NCI-H2227 (cell line): ENCODE results near the gene FXYD2.

ENCODE experiments used
- DNase-seq: peaks from one replicate; lab custom pipeline; 2025; ENCODE audit not compliant: unreplicated experiment; lab: John Stamatoyannopoulos, UW

The FXYD2 gene

DNA sequence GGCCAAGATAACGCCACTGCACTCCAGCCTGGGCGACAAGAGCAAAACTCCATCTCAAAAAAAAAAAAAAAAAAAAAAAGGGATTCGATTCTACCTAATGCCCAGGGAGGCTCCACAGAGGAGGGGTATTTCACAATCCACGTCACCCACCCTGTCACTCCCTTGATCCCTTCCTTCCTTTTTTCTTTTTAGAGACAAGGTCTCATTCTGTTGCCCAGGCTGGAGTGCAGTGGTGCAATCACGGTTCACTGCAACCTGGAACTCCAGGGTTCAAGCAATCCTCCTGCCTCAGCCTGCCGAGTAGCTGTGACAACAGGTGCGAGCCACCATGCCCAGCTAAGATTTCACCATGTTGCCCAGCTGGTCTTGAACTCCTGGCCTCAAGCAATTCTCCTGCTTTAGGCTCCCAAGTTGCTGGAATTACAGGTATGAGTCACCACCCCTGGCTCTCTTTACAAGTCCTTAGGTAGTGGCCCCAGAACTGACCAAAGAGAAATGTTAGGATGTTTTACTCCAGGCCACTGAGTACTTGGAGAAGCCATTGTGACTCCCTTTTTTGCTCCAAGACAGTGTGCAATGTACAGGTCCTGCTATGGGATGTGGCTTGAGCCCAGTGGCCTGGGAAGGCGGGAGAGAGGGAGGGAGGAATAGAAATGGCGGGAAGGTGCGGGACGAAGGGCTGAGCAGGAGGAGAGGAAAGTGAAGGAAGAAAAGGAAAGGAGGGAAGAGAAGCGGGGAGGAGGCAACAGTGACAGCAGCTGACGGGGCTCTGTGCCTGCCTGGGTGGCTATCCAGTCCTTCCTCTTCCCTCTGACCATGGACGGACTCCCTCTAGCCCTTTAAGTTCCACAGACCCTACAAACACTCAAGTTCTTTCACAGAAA, 11.8 kb upstream of the FXYD2 start:
- DNase-seq = no peak

DNA sequence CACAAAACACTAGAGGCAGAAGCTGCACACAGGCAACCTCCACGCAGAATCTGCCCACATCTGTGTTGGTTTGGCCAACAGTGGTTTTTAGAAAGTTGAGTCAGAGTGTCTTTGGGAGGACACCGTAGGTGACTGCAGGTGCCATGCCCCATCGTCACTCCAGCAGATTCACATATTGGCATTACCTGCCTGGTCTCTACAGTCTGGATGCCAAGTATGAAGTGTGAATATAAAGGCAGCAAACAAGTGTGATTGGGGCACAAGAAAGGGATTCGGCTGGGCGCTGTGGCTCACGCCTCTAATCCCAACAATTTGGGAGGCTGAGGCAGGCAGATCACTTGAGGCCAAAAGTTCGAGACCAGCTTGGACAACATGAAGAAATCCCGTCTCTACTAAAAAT, 11.0 kb upstream of the FXYD2 start:
- DNase-seq = no peak

DNA sequence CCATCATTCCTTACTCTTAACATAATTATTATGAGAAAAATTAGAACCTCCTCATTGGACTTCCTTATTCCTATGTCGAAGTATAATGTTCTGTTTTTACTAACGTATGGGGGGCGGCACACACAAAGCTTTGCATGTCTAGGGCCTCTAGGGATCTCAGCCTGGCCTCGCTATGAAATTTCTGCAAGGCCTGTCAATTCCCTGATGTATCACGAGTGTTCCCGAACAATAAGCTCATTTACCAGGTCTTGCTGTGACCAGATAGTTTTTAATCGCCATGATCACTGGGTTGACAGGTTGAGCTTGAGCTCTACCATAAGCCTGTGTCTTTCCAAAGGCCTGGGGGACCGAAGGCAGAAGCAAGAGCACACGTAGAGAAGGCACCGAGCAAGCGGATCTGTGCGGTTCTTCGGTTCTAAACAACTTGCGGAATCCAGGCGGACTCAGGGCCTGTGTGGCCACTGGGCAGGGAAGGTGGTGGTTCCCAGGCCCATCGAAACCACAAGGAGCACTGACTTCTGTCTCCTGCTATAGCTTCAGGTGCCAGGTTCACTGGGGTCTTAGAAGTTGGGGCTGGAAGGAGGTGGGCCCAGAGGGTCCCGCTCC, 10.4 kb upstream of the FXYD2 start:
- no peak for DNase-seq

DNA sequence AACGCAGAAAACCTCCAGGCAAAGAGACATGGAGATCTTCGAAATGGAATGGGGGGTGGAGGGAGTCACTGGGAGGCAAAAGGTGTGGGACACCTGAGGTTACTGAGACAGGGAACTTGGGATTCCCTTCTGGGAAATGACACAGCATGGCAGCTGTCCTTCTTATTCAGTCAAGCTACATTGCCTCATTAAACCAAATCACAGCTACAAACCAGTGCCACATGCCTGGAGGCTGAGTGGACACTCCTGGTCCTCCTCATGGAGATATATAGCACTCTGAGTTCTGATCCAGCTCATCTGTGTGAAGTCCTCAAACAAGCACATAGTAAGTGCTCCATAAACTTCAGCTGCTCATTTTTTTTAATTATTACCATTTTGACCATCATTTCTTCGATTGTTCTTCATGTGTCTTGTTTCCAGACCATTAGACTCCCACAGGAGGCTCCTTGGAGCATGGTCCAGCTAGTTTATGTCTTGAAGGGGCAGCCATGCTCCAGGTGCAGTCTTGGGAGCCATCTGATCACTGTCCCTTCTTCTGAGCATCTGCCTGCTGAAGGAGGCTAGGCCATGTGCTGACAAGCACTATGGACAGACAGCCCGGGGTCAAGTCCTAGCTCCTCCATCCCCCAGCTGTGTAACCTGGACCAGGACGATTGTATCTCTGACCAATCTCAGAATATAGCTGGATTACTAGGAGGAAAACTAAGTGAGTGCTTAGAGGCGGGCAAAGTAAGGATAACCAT, 9.7 kb upstream of the FXYD2 start:
- DNase-seq = no peak

DNA sequence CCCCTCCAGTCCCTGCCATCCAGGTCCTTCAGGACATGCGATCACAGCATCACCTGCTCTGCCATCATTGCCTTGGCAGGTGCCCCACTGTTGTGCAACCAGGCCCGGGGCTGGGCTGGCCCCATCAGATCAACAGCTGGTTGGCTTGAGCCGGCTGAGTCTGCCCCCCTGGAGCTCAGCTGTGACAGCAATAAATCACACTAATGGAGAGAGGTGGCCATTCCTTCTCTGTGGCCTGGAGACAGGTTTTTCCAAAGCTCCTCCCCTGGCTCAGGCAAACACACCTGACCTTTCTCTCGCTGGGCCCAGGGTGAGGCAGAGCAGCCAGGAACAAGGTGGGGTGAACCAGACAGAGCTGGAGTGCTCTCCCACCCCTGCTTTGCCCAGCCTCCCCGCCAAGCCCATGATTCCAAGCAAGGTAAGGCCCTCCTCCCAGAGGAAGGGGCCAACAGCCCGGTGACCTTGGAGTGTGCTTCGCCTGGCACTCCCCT, 8.9 kb upstream of the FXYD2 start:
- DNase-seq = peak; percentile 53

DNA sequence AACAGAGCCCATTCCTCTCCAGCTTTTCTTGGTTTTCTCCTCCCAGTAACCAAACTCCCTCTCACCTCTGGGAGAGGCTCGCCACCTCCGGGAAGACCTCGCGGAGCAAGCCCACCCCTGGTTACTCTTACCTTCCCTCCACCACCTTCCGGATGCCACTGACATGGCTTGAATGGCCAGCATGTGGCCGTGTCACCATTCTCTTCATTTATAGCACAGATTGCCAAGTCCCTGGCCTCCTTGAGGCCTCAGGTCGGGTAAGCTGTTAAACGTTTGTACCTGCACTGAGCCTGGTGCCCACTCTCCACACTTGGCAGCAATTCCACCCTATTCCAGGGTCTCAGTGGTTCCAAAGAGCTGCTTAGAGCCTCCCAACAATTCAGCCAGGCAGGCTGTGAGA, 8.0 kb upstream of the FXYD2 start:
- no peak for DNase-seq

DNA sequence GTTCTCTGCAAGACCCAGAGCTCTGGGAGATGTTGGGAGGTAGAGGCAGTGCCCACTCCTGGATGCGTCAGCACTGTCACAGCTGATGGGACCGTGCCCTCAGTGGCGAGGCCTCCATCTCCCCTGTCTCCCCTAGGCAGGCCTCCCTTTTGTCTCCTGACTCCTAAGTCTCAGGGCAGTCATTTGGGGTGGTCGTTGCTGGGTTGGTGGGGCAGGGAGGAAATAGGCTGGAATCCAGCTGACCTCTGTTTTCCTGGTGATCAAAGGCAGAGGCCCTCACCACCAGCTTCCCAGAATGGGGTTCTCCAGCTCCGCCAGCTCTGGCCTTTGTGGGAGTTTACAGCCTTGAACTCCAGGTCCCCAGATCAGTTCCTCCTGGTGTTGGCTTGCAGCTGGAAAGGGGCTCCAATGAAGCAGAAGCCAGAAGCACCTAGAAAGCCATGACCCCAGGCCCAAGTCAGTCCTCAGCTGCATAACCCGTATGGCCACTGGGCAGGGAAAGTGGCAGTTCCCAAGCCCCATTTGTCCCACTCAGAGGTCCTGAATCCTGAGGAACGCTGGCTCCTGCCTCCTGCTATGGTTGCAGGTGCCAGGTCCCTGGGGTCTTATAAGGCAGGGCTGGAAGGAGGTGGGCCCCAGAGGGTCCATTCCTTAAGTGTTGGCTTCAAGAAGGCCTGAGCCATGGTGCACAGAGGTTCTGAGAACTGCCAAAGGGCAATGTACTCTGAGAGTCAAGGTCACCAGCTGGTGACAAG, 7.3 kb upstream of the FXYD2 start:
- no peak for DNase-seq

DNA sequence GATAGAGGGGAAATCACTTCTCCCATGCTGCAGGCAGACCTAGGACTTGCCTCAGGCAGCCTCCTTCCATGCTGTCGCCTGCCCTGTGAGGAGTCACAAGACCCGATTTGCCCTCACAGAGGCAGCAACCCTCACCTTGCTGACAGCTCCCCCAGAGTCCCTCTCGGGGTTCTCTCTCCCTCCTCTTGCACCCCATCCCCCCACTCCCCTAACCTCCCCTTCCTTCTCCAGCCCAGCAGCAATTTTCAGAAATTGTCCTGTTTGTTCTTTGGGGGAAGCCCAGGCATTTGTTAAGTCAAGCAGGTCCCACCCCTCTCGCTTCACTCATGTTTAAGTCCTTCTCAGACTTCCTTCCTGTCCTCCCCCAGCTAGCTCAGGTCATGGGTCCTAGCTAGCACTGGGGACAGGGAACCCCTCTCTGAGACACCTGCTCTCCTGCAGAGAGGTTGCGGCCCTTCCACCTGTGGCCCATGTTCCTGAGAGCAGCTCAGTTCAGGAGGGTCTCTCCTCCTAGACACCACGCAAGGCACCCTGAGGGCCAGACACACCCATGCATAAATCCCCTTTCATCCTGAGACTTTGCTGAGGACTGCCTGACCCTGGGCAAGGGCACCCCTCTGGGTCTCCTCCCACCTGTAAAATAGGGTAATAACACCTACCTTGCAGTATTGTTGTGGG, 6.3 kb upstream of the FXYD2 start:
- DNase-seq = no peak

DNA sequence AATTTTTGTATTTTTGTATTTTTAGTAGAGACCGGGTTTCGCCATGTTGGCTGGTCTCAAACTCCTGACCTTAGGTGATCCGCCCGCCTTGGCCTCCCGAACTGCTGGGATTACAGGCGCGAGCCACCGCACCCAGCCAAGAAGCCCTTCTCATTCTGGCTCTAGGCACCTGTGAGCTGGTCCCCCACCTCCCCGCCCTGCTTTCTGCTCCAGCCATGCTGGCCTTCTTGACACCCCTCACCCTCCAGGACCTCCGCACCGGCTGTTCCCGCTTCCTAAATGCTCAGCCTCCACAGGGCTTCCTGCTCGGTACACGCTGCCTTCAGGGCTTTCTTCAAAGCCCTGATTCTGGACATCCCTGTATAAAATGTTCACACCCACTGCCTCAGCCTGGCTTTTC, 5.5 kb upstream of the FXYD2 start:
- no peak for DNase-seq

DNA sequence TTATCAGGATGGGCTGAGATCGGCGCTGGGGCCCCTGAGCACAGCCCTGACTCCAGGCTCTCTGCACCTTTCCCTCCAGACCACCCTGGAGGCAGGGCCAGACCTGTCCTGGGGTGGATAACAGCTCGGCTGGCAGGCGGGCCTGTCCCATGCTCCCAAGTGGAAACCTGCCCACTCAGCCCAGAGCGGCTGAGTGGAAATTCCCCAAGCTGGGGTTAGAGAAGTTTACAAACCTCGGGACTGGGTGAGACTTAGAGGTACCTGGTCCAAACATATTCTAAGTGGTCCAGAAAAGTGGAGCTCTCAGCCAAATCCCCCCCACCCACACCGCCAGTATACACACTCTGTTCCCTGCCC, 4.8 kb upstream of the FXYD2 start:
- DNase-seq = no peak

DNA sequence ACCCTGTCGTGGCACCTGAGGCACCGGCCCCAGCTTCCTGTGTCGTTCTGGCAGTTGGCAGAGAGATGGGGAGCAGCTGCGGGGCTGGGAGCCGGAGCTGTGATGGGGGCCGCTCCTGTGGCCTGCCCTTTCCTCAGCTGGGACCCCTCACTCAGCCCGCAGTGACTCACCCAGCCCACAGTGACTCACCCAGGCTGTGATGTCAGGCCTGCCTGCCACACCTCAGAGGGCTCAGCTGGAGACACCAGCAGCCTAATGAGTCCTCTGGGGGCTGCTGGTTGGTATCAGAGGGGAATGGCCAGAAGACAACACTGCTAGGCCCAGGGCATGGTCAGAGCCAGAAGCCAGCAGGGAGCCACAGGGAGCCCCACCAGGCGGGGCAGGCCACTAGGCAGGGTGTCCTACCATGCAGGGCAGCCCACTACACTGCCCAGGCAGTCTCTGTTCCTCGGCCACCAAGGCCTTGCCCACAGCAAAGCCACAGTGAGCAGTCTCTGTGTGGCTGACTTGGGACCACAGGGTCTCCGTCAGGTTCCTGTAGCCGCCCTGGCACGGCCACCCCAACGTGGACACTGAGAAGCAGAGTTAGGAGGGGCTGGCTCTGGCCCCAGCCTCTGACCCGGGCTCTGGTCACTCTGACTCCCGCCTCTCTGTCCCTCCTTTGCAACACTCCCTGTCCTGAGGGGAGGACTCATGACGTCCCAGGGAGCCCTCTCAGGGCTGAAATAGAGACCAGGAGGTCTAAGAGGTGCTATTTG, 4.2 kb upstream of the FXYD2 start:
- DNase-seq = no peak

DNA sequence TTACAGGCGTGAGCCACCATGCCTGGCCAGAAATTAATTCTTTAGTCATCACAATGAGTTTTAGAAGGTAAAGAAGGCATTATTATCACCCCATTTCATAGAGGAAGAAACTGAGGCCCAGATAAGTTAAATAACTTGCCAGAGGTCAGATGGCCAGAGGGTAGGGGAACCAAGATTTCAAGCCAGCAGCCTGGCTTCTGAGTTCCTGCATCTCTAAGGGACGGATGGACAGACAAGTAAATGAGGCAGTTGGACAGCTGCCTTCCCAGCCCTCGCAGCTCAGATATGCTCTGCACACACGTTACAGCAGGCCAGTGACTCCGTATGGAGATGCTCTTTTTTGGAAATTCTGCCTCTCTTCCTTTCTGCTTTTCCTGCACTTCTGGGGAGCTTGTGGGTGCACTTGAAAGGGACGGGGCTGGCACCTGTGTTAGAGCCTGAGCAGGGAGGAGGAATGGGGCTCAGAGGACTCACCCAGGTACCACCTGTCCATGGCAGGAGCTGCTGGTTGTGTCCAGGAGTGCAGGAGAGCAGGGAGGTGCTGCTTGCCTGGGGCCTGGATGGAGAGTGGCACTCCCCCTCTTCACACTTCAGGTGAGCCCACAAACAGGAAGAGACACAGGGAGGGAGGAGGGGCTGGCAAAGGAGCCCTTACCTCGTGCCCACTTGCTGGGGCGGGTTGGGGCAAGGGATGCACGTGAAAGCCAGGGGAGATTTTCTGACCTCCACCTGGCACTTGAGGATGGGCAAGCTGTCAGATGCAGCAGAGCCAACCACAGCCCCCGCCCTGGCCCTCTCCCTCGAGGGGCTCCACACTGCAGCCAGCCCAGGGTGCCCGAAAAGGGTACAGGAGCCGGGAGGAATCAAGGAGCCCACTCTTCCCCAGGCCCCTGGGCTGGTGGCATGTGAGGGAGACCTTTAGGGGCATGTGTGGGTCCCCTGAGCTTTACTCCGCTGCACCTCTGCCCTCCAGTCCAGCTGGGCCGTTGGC, 3.3 kb upstream of the FXYD2 start:
- DNase-seq = no peak

DNA sequence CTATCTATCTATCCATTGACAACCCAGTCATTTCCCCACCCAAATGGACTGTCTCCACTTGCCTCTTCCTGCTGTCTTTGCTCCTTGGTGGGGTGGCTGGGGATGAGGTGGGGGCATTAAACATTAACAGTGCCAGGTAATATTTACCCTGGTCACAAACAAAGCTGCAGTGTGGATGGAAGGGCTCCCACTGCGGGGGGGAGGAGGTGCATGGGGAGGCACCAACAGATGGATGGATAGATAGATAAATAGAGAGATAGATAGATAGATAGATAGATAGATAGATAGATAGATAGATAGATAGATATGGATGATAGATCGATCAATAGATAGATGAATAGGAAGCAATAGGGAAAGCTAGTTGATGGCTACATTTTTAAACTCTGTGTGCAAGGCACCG, 2.3 kb upstream of the FXYD2 start:
- no peak for DNase-seq

DNA sequence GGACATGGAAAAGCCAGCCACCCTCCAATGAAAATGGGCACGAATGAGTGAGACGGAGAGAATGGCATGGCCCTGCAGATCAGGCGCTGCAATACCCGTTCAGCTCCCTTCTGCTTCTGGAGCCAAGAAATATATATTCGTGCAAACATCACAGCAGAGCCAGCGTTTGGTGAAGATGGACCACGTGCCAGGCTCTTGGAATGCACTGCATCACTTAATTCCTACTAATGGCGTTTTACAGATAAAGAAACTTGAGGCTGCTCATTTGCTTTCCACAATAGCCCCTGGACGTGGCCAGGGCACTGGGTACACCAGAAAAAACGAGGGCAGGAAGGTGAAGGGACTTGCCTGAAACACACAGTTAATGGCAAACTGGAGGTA, 1.6 kb upstream of the FXYD2 start:
- no peak for DNase-seq

DNA sequence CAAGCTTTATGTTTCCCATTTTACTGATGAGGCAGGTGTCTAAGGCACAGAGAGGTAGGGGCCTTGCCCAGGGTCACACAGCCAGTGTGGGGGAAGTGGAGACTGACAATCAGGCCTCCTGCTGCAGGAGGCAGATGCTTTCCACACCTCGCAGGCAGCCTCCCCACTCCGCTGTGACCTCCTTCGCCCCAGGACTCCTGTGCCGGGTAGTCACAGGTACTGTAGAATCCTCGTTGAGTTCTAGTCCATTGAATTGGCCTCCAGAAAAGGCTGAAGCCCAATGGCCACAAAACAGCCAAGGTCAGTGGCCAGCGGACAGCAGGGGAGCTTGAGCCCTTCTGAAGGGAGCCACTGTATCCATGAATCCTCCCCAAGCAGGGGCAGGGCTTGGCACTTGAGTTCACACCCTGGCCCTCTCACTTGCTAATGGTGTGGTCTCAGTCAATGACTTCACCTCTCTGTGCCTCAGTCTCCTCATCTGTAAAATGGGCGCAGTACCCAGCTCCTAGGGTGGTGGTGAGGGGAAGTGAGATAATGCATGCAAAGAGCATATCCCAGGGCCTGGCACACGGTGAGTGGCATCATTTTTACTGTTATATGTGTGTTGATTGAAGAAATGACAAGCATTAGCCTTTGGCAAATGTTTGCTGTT, 1.1 kb upstream of the FXYD2 start:
- no peak for DNase-seq

DNA sequence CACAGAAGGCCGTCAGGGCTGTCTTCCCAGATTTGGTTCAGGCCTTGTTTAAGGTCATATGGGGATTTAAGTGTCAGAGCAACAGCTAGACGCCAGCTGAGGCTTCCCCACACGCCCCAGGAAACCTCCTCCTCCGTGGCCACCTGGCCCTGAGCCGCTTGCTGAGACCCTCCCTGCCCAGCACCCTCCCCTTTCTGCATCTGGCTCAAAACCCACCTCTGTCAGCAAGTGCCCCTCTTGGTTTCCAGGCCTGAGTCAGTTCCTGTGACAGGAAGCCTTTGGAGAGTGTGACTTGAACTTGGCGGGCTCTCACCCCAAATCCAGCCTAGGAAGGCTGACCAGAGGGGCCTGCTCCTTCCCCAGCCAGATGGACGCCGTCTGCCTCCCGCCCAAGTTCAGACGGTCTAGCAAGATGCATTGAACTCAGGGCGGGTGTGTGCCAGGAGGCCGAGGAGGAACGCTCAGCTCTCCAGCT, 561 bp downstream of the FXYD2 start:
- DNase-seq = no peak

DNA sequence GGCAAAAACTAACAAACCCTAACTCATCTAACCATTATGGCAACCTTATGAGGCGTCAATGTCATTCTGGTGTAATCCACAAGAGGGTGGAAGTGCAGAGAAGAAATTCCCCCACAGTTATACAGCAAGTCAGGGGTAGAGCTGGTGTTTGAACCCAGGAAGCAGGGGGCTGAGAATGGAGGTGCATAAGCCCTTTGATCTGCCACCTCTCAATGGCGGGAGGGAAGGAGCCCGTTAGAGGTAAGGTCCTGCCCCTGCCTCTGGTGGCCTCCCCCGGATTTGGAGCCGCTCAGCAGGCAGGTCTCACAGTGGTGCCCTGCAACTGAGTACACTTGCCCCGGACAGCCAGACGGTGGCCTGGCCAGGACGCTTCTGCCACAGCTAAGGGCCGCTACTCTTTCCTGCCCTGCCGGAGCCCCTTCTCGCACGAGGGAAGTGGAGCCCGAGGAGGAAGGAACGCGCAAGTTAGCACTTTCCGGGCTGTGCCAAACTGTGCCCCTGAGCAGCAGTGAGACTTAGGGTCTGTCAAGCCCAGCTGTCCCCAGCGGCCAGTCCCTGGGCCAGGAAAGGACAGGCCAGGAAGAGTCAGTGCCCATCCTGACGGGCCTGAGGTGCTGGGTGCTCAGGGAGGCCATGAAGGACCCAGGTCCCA, 1.1 kb downstream of the FXYD2 start:
- DNase-seq = no peak
